ENCODE measurements around the gene SPEG. TPM values are rescaled to one million over a fixed set of nuclear protein-coding genes. Genes with fewer than 3 reads are reported as not detected.

Gene SPEG
- total and polyA plus RNA-seq, 2 of the 13 experiments (the other 11 are each of a cell fraction or from before 2014, with no cell fraction given), result 0.18 to 0.24 TPM

DNA sequence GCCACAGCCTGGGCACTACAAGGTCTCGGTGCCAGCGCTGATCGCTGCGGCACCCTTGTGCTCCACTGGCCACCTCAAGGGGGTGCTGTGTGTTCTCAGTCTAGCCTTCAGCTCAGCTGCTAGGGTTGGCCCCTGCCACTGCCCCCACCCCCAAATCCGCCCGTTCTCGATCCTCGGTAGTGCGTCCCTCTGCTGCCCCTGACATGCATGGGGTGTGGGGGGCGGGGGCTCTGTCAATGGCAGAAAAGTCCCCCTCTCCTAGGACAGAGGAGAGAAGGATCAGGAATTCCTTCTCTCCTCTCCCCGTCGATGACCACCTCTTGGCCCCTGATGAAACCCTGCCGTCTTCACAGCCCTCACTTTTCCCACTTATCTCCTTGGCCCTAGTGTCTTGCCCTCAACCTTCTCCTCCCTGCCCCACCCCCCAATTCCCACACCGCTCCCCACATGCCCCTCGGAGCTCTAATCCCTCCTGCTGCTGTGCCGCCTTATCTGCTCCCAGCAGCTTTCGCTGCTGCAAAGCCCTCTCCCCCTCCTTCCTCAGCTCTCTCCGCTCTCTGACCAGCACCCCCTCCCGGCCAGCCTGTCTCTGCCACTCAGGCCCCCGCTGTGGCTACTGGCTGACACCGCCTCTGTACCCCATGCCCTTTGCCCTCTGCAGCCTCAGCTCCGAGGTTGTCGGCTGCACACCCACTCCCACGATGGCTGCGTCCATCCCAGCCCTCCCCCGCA is 75.3 kb downstream of the SPEG start (continued):
- TF ChIP-seq, protein P1, sequence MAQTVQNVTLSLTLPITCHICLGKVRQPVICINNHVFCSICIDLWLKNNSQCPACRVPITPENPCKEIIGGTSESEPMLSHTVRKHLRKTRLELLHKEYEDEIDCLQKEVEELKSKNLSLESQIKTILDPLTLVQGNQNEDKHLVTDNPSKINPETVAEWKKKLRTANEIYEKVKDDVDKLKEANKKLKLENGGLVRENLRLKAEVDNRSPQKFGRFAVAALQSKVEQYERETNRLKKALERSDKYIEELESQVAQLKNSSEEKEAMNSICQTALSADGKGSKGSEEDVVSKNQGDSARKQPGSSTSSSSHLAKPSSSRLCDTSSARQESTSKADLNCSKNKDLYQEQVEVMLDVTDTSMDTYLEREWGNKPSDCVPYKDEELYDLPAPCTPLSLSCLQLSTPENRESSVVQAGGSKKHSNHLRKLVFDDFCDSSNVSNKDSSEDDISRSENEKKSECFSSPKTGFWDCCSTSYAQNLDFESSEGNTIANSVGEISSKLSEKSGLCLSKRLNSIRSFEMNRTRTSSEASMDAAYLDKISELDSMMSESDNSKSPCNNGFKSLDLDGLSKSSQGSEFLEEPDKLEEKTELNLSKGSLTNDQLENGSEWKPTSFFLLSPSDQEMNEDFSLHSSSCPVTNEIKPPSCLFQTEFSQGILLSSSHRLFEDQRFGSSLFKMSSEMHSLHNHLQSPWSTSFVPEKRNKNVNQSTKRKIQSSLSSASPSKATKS (CRISPR knock-in tag; IDR thresholded peaks at IDR 0.05), result no peak
- peak; percentile 63 for TF ChIP-seq AGO2 (optimal IDR thresholded peaks at IDR 0.05; ENCODE audit: low read depth, low read length)
- peak; percentile 77 for TF ChIP-seq ZNF563 (CRISPR knock-in tag; IDR thresholded peaks at IDR 0.05)
- TF ChIP-seq TCF7L2 (IDR thresholded peaks at IDR 0.05; ENCODE audit: low read depth, low read length), result no peak
- TF ChIP-seq TGIF2 (CRISPR knock-in tag; IDR thresholded peaks at IDR 0.05), result no peak
- TF ChIP-seq ZNF468 (CRISPR knock-in tag; IDR thresholded peaks at IDR 0.05), result no peak
- TF ChIP-seq, protein P2, sequence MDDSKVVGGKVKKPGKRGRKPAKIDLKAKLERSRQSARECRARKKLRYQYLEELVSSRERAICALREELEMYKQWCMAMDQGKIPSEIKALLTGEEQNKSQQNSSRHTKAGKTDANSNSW (CRISPR knock-in tag; IDR thresholded peaks at IDR 0.05; ENCODE audit: borderline replicate concordance), result no peak
- TF ChIP-seq ZNF552 (CRISPR knock-in tag; IDR thresholded peaks at IDR 0.05; ENCODE audit: borderline replicate concordance), result no peak; the same call in 1 of the 2 replicates
- TF ChIP-seq, protein P3, sequence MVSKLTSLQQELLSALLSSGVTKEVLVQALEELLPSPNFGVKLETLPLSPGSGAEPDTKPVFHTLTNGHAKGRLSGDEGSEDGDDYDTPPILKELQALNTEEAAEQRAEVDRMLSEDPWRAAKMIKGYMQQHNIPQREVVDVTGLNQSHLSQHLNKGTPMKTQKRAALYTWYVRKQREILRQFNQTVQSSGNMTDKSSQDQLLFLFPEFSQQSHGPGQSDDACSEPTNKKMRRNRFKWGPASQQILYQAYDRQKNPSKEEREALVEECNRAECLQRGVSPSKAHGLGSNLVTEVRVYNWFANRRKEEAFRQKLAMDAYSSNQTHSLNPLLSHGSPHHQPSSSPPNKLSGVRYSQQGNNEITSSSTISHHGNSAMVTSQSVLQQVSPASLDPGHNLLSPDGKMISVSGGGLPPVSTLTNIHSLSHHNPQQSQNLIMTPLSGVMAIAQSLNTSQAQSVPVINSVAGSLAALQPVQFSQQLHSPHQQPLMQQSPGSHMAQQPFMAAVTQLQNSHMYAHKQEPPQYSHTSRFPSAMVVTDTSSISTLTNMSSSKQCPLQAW (CRISPR knock-in tag; IDR thresholded peaks at IDR 0.05), result 0 out of 2 replicates have a peak, but pooled peaks have one; percentile 30
- no peak for TF ChIP-seq ADNP (CRISPR knock-in tag; IDR thresholded peaks at IDR 0.05)
- TF ChIP-seq, protein P4, sequence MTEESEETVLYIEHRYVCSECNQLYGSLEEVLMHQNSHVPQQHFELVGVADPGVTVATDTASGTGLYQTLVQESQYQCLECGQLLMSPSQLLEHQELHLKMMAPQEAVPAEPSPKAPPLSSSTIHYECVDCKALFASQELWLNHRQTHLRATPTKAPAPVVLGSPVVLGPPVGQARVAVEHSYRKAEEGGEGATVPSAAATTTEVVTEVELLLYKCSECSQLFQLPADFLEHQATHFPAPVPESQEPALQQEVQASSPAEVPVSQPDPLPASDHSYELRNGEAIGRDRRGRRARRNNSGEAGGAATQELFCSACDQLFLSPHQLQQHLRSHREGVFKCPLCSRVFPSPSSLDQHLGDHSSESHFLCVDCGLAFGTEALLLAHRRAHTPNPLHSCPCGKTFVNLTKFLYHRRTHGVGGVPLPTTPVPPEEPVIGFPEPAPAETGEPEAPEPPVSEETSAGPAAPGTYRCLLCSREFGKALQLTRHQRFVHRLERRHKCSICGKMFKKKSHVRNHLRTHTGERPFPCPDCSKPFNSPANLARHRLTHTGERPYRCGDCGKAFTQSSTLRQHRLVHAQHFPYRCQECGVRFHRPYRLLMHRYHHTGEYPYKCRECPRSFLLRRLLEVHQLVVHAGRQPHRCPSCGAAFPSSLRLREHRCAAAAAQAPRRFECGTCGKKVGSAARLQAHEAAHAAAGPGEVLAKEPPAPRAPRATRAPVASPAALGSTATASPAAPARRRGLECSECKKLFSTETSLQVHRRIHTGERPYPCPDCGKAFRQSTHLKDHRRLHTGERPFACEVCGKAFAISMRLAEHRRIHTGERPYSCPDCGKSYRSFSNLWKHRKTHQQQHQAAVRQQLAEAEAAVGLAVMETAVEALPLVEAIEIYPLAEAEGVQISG (CRISPR knock-in tag; IDR thresholded peaks at IDR 0.05), result no peak
- no peak for TF ChIP-seq IRX3 (CRISPR knock-in tag; IDR thresholded peaks at IDR 0.05; ENCODE audit: borderline replicate concordance, low read depth)
- TF ChIP-seq HOXD1 (CRISPR knock-in tag; IDR thresholded peaks at IDR 0.05), result 0 out of 2 replicates have a peak, but pooled peaks have one; percentile 34
- TF ChIP-seq SKI (IDR thresholded peaks at IDR 0.05; ENCODE audit: partially characterized antibody), result no peak
- no peak for TF ChIP-seq SP140L (CRISPR knock-in tag; IDR thresholded peaks at IDR 0.05; ENCODE audit: borderline replicate concordance)
- no peak for TF ChIP-seq ZNF24 (IDR thresholded peaks at IDR 0.05)
- TF ChIP-seq, protein P5, sequence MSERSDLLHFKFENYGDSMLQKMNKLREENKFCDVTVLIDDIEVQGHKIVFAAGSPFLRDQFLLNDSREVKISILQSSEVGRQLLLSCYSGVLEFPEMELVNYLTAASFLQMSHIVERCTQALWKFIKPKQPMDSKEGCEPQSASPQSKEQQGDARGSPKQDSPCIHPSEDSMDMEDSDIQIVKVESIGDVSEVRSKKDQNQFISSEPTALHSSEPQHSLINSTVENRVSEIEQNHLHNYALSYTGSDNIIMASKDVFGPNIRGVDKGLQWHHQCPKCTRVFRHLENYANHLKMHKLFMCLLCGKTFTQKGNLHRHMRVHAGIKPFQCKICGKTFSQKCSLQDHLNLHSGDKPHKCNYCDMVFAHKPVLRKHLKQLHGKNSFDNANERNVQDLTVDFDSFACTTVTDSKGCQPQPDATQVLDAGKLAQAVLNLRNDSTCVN (CRISPR knock-in tag; IDR thresholded peaks at IDR 0.05; ENCODE audit: borderline replicate concordance), result no peak; the same call in 1 of the 2 replicates
- TF ChIP-seq, protein P6, sequence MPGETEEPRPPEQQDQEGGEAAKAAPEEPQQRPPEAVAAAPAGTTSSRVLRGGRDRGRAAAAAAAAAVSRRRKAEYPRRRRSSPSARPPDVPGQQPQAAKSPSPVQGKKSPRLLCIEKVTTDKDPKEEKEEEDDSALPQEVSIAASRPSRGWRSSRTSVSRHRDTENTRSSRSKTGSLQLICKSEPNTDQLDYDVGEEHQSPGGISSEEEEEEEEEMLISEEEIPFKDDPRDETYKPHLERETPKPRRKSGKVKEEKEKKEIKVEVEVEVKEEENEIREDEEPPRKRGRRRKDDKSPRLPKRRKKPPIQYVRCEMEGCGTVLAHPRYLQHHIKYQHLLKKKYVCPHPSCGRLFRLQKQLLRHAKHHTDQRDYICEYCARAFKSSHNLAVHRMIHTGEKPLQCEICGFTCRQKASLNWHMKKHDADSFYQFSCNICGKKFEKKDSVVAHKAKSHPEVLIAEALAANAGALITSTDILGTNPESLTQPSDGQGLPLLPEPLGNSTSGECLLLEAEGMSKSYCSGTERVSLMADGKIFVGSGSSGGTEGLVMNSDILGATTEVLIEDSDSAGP (CRISPR knock-in tag; IDR thresholded peaks at IDR 0.05; ENCODE audit: borderline replicate concordance), result peak; percentile 51
- no peak for TF ChIP-seq HMG20B (CRISPR knock-in tag; conservative IDR thresholded peaks at IDR 0.05)
